Pons (tissue), 1 donor: Measurements from ENCODE around the gene OR4N5.
"Not testable (repeated sequence)": the region's sequence is repeated elsewhere in the genome, so short reads cannot be mapped to it uniquely, and the experiment has no call there.

Experiments used
- DNase-seq: peaks from one replicate; pipeline ENCODE4 v3.0.0-alpha.2; 2016; ENCODE audit warnings: low spot score

OR4N5 gene, protein sequence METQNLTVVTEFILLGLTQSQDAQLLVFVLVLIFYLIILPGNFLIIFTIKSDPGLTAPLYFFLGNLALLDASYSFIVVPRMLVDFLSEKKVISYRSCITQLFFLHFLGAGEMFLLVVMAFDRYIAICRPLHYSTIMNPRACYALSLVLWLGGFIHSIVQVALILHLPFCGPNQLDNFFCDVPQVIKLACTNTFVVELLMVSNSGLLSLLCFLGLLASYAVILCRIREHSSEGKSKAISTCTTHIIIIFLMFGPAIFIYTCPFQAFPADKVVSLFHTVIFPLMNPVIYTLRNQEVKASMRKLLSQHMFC

DNA sequence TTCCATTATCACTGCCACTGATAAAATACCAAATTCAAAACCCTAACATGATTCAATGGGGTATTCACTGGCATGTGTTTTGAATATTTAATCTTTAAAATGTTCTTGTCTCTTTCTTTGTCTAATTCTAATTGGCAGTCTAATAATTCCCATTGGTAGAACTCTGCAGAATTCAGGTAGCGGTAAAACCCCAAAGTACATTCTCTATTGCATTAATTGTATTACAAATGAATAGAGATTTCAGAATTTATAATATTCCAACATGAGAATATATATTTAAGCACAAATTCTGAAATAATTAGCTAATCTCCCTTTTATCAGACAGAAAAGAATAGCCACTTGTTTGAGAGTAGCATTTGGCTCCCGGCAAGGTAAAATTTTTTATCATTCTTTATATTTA lies at the start of gene OR4N5:
TSS of gene OR4N5 (plus strand) at position 301 of the 400 bp plus-strand sequence. CDS start 4,916 bp downstream, outside the sequence.
- no peak for DNase-seq

DNA sequence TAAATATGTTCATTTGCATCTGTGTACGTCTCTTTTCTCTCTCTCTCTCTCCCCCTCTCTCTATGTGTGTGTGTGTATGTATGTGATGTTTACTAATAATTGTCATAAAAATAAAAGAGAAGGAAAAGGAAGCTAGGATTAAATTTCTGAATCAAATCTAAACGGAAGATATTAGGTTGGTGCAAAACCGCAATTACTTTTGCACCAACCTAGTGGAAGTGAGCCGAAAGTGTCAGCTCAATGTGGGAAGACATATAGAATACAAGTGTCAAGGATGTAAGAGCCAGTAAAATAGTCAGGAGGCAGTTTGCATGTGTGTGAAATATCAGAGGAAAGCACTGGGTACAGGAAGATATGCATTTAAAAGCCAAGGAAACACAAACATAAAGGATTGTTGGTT lies 46.6 kb upstream of the OR4N5 start:
- no peak for DNase-seq

DNA sequence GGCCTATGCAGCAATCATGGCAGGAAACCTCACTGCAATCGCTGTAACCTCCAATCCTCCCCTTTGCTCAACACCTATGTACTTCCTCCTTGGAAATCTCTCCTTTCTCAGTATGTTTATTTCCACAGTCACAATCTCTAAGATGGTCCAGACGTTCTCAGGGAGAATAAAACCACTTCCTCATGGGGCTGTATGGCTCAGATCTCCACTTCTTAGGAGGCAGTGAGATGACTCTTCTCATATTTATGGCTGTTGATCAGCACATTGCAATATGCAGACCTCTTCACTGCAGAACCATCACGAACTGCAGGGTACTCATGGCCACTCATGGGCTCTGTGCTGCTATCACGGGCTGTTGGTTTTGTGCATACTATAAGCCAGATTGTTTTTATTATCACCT lies 45.2 kb upstream of the OR4N5 start:
- DNase-seq = no peak

DNA sequence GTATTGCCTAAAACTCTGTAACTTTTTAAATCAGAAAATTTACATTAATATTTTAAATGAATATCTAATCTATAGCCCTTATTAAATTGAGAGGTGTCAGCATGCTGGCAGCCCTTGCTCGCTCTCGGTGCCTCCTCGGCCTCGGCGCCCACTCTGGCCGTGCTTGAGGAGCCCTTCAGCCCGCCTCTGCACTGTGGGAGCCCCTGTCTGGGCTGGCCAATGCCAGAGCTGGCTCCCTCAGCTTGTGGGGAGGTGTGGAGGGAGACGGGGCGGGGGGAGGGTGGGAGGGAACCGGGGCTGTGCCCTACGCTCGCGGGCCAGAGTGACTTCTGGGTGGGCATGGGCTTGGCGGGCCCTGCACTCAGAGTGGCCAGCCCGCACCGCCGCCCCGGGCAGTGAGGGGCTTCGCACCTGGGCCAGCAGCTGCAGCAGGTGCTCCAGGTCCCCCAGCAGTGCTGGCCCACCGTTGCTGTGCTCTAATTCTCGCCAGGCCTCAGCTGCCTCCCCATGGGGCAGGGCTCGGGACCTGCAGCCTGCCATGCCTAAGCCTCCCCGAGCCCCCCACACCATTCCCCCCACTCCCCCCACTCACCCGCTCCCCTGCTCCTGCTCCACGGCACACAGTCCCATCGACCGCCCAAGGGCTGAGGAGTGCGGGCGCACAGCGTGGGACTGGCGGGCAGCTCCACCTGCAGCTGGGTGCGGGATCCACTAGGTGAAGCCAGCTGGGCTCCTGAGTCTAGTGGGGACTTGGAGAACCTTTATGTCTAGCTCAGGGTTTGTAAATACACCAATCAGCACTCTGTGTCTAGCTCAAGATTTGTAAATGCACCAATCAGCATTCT lies 39.5 kb upstream of the OR4N5 start:
- DNase-seq = not testable (repeated sequence)

DNA sequence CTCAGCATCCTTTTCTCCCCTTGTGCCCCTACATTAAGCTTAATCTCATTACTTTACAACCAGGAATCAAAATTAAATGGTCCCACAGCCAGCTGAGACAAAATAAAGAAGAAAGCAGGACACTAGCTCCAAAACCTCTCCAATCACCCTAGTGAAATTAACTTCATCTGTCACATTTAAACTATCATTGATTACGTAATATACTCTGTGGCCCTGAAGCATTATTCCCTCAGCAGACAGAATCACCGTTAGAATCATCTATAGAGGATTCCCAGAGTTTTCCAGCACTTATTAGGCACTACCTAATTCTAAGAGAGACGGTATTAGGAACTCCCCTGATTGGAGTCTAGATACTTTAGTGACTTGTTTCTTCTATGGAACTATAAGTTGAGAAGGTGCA lies 28.2 kb upstream of the OR4N5 start, which contains the start of gene OR4K17:
TSS of gene OR4K17 (plus strand) at position 302 of the 400 bp plus-strand sequence. CDS start 6,761 bp downstream, outside the sequence.
- no peak for DNase-seq

DNA sequence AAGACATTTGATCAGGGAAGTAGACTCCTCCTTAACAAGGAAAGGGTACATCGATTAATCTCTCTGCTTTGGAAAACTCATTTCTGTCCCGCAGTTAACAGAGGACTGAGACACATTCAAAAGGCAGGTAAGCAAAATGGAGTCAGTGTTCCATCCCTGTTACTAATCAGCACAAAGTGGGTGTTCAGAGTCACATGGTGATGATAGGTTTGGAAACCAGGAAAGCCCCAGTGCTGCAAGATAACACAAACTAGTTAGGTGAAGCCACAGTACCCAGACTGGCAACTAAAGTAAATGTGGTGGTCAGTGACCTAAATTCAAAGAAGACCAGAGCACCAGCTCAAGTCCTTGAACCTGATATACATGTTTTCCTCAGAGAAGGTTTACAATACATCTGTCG lies 26.3 kb upstream of the OR4N5 start:
- no peak for DNase-seq

DNA sequence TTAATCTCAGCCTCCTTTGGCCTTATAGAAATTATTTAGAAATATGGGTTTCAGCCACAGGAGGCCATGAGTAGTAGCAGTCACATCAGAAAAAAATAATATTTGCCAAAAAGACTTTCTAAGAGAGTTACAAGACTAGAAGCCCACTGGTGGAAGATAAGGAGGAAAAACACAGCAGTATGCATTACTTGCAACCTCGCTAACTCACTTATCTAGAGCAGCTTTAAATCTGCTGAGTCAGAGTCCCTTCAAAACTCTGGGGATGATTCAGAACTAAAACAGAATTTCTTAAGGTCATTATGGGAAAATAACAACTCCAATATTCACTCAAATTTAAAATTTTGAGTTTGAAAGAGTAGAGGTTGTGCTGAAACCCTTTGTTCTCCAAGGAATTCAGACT lies 21.9 kb upstream of the OR4N5 start:
- no peak for DNase-seq

DNA sequence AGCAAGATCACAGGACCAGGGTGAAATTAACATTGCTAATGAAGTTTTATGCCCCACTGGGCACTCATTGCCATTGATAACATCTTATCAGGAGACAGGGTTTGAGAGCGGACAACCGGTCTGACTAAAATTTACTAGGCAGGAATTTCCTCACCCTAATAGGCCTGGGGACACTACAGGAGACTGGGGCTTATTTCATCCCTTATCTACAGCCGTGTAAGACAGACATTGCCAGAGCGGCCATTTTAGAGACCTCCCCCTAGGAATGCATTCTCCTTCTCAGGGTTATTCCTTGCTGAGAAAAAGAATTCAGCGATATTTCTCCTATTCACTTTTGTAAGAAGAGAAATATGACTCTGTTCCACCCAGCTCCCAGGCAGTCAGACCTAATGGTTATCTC lies 19.8 kb upstream of the OR4N5 start:
- no peak for DNase-seq

DNA sequence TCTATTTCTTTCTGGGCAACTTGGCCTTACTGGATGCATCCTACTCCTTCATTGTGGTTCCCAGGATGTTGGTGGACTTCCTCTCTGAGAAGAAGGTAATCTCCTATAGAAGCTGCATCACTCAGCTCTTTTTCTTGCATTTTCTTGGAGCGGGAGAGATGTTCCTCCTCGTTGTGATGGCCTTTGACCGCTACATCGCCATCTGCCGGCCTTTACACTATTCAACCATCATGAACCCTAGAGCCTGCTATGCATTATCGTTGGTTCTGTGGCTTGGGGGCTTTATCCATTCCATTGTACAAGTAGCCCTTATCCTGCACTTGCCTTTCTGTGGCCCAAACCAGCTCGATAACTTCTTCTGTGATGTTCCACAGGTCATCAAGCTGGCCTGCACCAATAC lies 5.3 kb downstream of the OR4N5 start:
- DNase-seq = no peak

DNA sequence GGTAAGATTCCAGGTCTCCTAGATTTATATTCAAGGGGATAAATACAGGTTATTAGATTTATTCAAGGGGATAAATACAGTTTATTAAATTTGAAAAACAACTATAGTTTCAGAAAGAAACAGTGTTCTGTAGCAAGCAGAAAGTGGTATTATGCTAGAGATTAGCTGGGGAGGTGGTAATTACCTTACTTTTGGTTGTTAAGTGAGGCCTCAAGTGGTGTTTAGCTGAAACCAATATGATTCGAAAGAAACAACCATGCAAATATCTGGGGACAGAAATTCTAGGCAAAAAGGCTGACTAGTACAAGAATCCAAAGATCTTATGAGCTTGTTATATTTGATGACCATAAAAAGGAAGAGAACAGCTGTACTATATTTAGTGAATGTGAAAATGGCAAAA lies 6.2 kb downstream of the OR4N5 start:
- DNase-seq = no peak

DNA sequence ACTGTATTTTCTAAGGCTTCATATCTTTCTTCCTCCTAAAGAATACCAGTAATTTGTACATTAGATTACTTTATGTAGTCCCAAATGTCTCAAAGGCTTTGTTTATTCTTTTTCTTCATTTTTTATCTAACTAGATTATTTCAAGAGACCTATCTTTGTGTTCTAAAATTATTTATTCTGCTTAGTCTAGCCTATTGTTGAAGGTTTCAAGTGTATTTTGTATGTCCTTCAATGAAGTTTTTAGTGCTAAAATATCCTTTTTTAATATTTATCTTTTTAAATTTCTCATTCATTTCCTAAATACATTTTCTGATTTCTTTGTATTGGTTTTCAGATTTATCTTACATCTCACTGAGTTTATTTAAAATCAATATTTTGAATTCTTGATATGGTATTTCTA lies 25.8 kb downstream of the OR4N5 start:
- no peak for DNase-seq

DNA sequence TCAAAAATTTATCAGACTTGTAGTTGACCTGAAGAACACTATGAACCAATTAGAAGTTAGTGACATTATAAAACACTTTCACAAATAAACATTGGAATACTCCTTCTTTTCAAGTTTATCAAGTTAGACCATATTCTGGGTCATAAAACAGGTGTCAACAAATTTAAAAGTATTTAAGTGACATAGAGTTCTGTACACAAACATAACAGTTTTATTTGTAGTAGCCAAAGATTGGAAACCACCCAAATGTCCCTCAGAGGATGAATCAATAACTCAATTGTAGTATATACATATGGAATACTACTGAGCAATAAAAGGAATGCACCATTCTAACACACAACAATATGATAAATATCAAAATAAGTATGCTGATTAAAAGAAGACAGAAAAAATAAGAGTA lies 28.5 kb downstream of the OR4N5 start:
- DNase-seq = no peak

DNA sequence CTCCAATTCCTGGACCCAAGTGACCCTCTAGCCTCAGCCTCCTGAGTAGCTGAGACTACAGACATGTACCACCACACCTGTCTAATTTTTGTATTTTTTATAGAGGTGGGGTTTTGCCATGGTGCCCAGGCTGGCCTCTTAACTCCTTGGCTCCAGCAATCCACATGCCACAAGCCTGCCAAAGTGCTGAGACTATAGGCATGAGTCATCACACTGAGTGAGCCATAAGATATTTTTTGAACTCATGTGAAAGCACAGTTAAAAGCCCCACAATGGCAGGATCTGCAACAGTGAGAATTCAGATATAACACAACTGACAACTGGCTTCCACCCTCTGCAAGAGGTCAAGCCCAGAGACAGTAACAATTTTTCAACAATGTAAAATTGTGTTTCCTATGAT lies 31.2 kb downstream of the OR4N5 start:
- not testable (repeated sequence) for DNase-seq

DNA sequence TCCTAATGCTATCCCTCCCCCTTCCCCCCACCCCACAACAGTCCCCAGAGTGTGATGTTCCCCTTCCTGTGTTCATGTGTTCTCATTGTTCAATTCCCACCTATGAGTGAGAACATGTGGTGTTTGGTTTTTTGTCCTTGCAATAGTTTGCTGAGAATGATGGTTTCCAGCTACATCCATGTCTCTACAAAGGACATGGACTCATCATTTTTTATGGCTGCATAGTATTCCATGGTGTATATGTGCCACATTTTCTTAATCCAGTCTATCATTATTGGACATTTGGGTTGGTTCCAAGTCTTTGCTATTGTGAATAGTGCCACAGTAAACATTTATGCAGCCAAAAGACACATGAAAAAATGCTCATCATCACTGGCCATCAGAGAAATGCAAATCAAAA lies 35.6 kb downstream of the OR4N5 start:
- DNase-seq = not testable (repeated sequence)

DNA sequence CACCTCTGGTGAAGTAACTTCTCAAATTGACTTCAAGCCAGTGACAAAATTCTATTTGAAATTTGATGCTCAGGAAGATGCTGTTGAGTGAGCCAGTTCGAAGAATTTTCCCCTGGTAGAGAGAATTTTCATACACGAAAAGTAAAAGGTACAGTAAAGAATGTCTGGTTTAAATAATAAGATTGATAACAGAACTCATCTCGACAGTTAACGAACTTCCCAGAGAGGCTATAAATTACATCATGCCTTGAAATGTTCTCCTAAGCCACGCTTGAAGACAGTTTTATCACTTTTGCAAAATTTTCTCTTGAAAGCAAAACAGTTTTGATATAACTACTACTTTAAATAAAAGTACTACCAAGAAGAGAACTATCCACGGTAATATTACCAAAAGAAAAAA lies 37.7 kb downstream of the OR4N5 start:
- no peak for DNase-seq

DNA sequence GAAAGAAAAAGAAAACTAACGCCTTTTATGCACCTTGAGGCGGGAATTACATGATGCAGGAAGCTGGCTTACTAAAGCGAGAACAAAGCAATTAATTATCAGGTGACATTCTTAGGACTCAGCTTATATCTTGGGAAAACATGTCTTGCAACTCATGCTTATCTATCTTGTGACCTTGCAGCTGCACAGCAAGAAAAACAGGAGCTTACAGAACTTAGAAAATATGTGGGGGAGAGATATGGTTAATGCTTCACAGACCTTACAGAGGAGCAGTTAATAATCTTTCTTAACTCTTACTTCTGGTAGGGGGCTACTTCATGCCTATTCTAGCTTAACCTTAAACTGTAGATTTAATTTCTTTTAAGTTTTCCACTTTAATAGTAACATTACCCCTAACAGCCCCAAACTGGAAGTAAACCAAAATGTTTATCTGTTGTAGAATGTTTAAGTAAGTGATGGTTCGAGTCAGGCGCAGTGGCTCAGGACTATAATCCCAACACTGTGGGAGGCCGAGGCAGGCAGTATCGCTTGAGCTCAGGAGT lies 38.9 kb downstream of the OR4N5 start:
- no peak for DNase-seq

DNA sequence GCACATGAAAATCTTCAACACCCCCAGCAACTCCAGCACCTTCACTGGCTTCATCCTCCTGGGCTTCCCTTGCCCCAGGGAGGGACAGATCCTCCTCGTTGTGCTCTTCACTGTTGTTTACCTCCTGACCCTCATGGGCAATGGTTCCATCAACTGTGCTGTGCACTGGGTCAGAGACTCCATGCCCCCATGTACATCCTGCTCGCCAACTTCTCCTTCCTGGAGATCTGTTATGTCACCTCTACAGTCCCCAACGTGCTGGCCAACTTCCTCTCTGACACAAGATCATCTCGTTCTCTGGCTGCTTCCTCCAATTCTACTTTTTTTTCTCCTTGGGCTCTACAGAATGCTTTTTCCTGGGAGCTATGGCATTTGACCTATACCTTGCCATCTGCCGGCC lies 40.6 kb downstream of the OR4N5 start:
- DNase-seq = peak; percentile 57

DNA sequence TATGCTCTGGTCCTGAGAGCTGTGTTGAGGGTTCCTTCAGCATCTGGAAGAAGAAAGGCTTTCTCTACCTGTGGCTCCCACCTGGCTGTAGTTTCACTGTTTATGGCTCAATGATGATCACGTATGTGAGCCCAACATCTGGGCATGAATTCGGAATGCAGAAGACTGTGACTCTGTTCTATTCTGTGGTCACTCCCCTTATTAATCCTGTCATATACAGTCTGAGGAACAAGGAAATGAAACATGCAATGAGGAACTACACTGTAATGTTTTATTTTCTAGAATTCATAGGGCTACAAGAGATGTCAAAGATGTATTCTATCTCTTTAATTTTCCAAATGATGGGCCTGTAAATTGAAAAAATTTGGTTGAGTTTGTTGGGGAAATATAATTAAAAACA lies 41.3 kb downstream of the OR4N5 start:
- DNase-seq = peak; percentile 48

DNA sequence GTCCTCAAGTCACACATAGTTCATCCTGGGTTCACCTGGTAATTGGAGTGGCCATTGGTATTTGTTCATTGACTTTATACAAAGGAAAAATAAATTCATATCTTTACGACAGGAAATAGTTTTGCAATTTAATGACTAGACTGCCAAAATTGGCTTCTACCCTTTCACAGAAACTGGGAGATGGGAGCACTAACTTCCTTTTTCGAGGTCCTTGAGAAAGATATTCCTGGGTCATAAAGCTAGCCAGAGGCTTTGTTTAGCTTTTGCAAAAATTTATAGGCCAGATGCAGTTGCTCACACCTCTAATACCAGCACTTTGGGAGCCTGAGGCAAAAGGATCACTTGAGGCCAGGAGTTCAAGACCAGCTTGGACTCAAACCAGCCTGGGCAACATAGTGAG lies 41.9 kb downstream of the OR4N5 start:
- no peak for DNase-seq

DNA sequence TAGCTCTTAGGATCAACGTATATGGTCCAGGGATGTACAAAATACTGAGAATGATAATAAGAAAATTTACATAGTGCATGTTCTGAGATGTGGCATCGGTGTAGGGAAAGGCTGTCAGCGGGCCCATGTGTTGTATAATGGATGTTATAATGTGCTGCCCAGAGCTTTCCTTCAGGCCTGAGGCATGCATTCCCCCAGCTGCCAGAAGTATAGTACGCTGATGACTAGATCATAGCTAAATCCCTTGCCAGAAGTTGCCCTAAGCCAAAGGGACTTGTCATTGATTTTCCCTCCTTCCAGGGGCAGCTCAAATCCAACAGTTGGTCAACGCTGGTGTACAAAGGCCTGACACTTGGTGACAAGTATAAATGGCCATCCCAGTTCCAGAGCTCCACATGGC lies 45.6 kb downstream of the OR4N5 start:
- no peak for DNase-seq

DNA sequence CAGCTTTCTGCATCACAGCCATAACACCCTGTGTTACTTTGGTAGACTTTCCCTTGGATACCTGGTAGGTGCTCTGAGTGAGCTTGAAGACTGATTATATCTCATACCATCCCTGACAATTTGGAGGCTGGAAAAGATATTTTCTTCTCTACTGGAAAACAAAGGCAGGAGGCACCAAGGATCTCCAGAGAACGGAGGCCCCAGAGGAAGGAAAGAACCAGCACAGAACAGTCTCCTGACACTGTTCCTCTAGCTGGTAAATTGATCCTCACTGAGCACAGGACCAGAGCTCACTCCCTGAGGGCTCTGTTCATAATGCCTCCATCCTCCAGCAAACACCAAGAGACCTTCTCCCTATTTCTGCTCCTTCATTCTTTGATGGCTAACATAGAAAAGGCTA lies 52.0 kb downstream of the OR4N5 start, which contains the start of gene OR11G2:
TSS of gene OR11G2 (plus strand) at position 301 of the 400 bp plus-strand sequence. CDS start 6,542 bp downstream, outside the sequence.
- no peak for DNase-seq

DNA sequence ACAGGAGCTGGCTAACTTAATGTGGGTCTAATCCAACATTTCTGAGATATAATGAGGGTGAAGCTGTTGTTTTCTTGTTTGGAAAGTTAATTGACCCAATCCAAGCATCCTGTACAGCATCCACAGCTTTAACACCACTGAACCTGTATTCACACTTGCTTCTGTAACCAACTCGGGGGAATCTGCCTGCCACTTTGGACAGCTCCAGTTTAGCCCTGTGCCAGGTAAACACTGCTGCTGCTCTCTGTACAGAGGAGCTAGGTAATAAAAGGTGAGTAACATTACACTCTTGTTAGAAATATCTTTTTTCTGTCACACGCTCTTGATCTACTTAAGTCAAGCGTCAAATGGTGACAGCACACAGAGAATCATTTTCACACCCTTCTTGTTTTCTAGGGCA lies 52.8 kb downstream of the OR4N5 start:
- no peak for DNase-seq

DNA sequence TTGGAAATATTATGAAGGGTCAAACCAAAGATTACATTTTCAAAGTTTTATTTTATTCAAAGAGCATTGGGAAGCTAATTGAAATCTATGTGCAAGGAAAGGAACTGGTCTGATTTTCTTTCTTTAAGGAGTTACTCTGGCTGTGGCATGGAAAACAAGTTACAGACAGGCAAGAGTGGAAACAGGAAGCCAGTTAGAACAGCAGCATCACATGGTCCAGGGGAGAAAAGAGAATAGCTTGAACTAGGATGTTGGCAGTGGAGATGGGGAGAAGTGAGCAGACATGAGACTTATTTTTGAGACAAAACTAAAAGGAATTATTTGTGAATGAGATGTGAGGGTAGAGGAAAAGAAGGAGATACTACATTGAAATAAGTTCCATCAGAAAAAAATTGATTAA lies 55.5 kb downstream of the OR4N5 start:
- DNase-seq = peak; percentile 72
